ENCODE measurements around the gene UVSSA. TPM values are rescaled to one million over a fixed set of nuclear protein-coding genes. Genes with fewer than 3 reads are reported as not detected.
"Not testable (repeated sequence)": the region's sequence is repeated elsewhere in the genome, so short reads cannot be mapped to it uniquely, and the experiment has no call there.

UVSSA gene
- polyA plus RNA-seq, 1 donor from 2014 or later = 13.3 TPM

DNA sequence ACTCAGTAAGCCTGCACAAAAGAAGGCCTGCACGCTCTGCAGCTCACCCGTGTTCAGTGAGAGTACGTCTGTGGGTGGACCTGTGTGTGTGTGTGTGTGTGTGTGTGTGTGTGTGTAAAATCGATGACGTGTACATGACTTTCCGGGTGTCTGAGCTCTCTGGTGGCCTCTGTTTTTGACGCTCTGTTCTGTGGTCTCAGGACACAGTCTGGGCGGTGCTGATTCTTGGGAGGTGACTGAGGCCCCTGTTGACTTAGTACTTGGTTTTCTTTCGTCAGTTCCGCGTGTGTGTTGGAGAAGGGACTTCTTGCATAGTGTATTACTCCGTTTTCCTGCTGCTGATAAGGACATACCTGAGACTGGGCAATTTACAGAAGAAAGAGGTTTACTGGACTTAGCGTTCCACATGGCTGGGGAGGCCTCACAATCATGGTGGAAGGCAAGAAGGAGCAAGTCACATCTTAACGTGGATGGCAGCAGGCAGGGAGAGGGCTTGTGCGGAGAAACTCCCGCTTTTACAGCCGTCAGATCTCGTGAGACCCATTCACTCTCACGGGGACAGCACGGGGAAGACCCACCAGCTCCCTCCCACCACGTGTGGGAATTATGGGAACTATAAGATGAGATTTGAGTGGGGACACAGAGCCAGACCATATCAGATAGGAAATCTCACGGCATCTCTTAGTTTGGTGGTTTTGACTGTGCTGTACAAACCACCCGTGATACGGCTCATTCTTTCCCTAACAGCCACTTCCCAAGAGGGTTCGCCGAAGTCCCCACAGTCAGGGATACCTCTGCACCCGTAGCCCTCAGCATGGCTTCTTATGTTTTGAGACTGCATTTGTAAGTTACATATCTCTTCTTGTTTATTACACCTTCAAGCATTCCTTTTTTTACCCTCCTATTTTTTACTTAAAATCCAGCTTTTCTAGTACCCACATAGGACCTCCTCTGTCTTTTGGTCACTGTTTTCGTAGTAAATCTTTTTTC, 24.5 kb downstream of the UVSSA start:
- Histone ChIP-seq H3K27ac (ENCODE audit: low read length) (no peak overlapping the region), H3K9me3 (ENCODE audit: low read length) (no peaks in the 10 kb centered on the region), H2AFZ (ENCODE audit: low read depth, low read length) (no peak overlapping the region), H3K4me3 (ENCODE audit: low read length) (no peak overlapping the region), H3K27me3 (ENCODE audit: insufficient read depth, low read depth, low read length) (no peaks in the 10 kb centered on the region), H3K79me2 (replicated peaks; ENCODE audit: insufficient read depth, low read length) (no peaks in the 10 kb centered on the region), H3K4me2 (ENCODE audit: low read length) (no peak overlapping the region), H3K36me3 (ENCODE audit: insufficient read depth, low read length) (no peaks in the 10 kb centered on the region), H3F3A (ENCODE audit: insufficient read depth, low read length, poor library complexity, severe bottlenecking) (no peaks in the 10 kb centered on the region), H3K9ac (ENCODE audit: low read length) (no peak overlapping the region), H4K20me1 (ENCODE audit: insufficient read depth) (no peaks in the 10 kb centered on the region), H3K9me2 (ENCODE audit: insufficient read depth, low read length) (no peaks in the 10 kb centered on the region)
- no peak for TF ChIP-seq RAD21 (conservative IDR thresholded peaks at IDR 0.05)
- TF ChIP-seq, protein P1, sequence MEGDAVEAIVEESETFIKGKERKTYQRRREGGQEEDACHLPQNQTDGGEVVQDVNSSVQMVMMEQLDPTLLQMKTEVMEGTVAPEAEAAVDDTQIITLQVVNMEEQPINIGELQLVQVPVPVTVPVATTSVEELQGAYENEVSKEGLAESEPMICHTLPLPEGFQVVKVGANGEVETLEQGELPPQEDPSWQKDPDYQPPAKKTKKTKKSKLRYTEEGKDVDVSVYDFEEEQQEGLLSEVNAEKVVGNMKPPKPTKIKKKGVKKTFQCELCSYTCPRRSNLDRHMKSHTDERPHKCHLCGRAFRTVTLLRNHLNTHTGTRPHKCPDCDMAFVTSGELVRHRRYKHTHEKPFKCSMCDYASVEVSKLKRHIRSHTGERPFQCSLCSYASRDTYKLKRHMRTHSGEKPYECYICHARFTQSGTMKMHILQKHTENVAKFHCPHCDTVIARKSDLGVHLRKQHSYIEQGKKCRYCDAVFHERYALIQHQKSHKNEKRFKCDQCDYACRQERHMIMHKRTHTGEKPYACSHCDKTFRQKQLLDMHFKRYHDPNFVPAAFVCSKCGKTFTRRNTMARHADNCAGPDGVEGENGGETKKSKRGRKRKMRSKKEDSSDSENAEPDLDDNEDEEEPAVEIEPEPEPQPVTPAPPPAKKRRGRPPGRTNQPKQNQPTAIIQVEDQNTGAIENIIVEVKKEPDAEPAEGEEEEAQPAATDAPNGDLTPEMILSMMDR (IDR thresholded peaks at IDR 0.05; ENCODE audit: poor library complexity, severe bottlenecking) = no peak
- no peak for TF ChIP-seq TAF1 (IDR thresholded peaks at IDR 0.05; ENCODE audit: low read depth)
- TF ChIP-seq POLR2AphosphoS5 (IDR thresholded peaks at IDR 0.05) = no peak
- TF ChIP-seq MXI1 (conservative IDR thresholded peaks at IDR 0.05; ENCODE audit: poor library complexity, severe bottlenecking) = no peak
- TF ChIP-seq SMC3 (conservative IDR thresholded peaks at IDR 0.05; ENCODE audit: poor library complexity) = no peak
- no peak for TF ChIP-seq EP300 (conservative IDR thresholded peaks at IDR 0.05; ENCODE audit: poor library complexity, severe bottlenecking)
- TF ChIP-seq EZH2 (IDR thresholded peaks at IDR 0.05; ENCODE audit: borderline replicate concordance, insufficient read depth, low read length, poor library complexity, severe bottlenecking) = no peak
- TF ChIP-seq, protein P2, sequence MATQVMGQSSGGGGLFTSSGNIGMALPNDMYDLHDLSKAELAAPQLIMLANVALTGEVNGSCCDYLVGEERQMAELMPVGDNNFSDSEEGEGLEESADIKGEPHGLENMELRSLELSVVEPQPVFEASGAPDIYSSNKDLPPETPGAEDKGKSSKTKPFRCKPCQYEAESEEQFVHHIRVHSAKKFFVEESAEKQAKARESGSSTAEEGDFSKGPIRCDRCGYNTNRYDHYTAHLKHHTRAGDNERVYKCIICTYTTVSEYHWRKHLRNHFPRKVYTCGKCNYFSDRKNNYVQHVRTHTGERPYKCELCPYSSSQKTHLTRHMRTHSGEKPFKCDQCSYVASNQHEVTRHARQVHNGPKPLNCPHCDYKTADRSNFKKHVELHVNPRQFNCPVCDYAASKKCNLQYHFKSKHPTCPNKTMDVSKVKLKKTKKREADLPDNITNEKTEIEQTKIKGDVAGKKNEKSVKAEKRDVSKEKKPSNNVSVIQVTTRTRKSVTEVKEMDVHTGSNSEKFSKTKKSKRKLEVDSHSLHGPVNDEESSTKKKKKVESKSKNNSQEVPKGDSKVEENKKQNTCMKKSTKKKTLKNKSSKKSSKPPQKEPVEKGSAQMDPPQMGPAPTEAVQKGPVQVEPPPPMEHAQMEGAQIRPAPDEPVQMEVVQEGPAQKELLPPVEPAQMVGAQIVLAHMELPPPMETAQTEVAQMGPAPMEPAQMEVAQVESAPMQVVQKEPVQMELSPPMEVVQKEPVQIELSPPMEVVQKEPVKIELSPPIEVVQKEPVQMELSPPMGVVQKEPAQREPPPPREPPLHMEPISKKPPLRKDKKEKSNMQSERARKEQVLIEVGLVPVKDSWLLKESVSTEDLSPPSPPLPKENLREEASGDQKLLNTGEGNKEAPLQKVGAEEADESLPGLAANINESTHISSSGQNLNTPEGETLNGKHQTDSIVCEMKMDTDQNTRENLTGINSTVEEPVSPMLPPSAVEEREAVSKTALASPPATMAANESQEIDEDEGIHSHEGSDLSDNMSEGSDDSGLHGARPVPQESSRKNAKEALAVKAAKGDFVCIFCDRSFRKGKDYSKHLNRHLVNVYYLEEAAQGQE (IDR thresholded peaks at IDR 0.05; ENCODE audit: borderline replicate concordance) = no peak

DNA sequence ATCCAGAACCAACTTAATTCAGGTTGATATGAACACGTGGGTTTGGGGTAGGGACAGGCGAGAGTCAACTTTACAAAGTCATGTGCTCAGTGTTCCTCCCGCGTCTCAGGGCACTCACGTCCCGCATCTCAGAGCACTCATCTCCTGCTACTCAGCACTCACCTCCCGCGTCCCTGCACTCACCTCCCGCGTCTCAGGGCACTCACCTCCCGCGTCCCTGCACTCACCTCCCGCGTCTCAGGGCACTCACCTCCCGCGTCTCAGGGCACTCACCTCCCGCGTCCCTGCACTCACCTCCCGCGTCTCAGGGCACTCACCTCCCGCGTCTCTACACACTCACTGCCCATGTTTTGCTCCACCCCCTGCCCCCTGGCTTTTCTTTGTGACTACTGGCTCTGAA, 25.6 kb downstream of the UVSSA start:
- not testable (repeated sequence) for H2AFZ ChIP-seq (ENCODE audit: low read depth, low read length); H3K27me3 ChIP-seq (ENCODE audit: insufficient read depth, low read depth, low read length); H3K4me2 ChIP-seq (ENCODE audit: low read length); H3K4me3 ChIP-seq (ENCODE audit: low read length); H3K9me3 ChIP-seq (ENCODE audit: low read length); H3K36me3 ChIP-seq (ENCODE audit: insufficient read depth, low read length); H3K9me2 ChIP-seq (ENCODE audit: insufficient read depth, low read length); H3K27ac ChIP-seq (ENCODE audit: low read length); H4K20me1 ChIP-seq (ENCODE audit: insufficient read depth); H3K79me2 ChIP-seq (replicated peaks; ENCODE audit: insufficient read depth, low read length); H3K9ac ChIP-seq (ENCODE audit: low read length); H3F3A ChIP-seq (ENCODE audit: insufficient read depth, low read length, poor library complexity, severe bottlenecking)

All from neural cell (in vitro differentiated cells).